Measurements from ENCODE around the gene ZNF777.

DNA sequence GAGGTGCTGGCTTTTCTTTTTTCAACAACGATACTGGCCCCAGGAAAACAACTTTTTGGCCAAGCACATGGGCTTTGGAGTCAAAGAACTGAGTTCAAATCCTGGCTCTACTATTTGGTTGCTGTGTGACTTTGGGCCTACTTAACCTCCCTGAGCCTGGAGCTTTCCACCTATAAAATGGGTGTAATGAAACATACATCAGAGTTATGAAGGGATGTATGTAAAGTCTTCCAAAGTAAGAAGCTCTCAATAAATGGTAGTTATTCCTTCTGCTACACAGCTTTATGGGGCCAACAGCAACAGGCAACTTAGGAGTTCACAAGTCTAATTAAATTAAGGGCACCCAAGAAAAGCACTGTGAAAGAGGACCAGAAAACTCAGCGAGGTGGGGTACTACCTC, 33.0 kb downstream of the ZNF777 start:
- TF ChIP-seq, protein P1, sequence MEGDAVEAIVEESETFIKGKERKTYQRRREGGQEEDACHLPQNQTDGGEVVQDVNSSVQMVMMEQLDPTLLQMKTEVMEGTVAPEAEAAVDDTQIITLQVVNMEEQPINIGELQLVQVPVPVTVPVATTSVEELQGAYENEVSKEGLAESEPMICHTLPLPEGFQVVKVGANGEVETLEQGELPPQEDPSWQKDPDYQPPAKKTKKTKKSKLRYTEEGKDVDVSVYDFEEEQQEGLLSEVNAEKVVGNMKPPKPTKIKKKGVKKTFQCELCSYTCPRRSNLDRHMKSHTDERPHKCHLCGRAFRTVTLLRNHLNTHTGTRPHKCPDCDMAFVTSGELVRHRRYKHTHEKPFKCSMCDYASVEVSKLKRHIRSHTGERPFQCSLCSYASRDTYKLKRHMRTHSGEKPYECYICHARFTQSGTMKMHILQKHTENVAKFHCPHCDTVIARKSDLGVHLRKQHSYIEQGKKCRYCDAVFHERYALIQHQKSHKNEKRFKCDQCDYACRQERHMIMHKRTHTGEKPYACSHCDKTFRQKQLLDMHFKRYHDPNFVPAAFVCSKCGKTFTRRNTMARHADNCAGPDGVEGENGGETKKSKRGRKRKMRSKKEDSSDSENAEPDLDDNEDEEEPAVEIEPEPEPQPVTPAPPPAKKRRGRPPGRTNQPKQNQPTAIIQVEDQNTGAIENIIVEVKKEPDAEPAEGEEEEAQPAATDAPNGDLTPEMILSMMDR (IDR thresholded peaks at IDR 0.05), result no peak
- TF ChIP-seq POLR2A (IDR thresholded peaks at IDR 0.05), result no peak
- no peak for TF ChIP-seq POLR2AphosphoS5 (IDR thresholded peaks at IDR 0.05)
